K562 (cell line): Measurements from ENCODE around the gene NUB1. TPM values are rescaled to one million over a fixed set of nuclear protein-coding genes. Genes with fewer than 3 reads are reported as not detected.

Experiments used
- ATAC-seq: fragments of 200-7000 bp; cut with Tn5 transposase; 3 replicates; pipeline ENCODE4 v1.9.1; 2020; ENCODE audit warnings: moderate library complexity
- BruUV-seq: library from RNA; stranded (reverse); fragments of 400-500 nt; replicated peaks from 2 replicates; lab custom pipeline; 2021; lab: Mats Ljungman, UMichigan
- CTCF ChIA-PET: fragments of 300-600 bp; formaldehyde crosslinking; extraction: SDS; loops from one replicate; lab custom pipeline; 2021; ENCODE audit warnings: low intra/inter-chr PET ratio; lab: Yijun Ruan, JAX
- POLR2A ChIA-PET: fragments of 300-600, 350-650 bp; sonication (Branson Sonifier 250); formaldehyde crosslinking; extraction: SDS; loops from one replicate; lab custom pipeline; 2021; ENCODE audit warnings: antibody characterized with exemption, inconsistent platforms; lab: Yijun Ruan, JAX
- DNase-seq, 4 experiments: peaks; one replicate each; pipeline versions ENCODE4 v3.0.0 to v3.0.0-alpha.2; 2011 to 2018; ENCODE audit warnings: low spot score in 3 of 4, mixed read lengths in 3 of 4; ENCODE audit errors: extremely low read depth in 1 of 4
- FAIRE-seq: peaks from 2 replicates; lab custom pipeline; 2011; peaks lifted over from hg19 to GRCh38; lab: Jason Lieb, UNC
- H2AFZ ChIP-seq: 2 replicates; pipeline ENCODE4 v1.6.0; 2011; ENCODE audit warnings: low read depth, low read length, control low read depth, inconsistent platforms
- H3K27ac ChIP-seq: fragments of 200-600 bp; 3 replicates; pipeline ENCODE4 v1.8.0; 2011; ENCODE audit warnings: low read depth, mild to moderate bottlenecking, control low read depth, inconsistent platforms, low read length, moderate library complexity, mixed read lengths; ENCODE audit errors: extremely low read depth
- H3K27me3 ChIP-seq, 2 experiments: fragments of 300-600 bp in 1 of 2; 2 replicates in 1 of 2; 3 replicates in 1 of 2; pipeline versions ENCODE4 v1.6.0 to v1.8.0; 2011; ENCODE audit warnings: inconsistent platforms in 2 of 2, low read length in 2 of 2, mild to moderate bottlenecking in 1 of 2, mixed read lengths in 1 of 2, moderate library complexity in 1 of 2; ENCODE audit not compliant: control insufficient read depth in 2 of 2, insufficient read depth in 2 of 2
- H3K36me3 ChIP-seq: fragments of 300-600 bp; 3 replicates; pipeline ENCODE4 v1.8.0; 2011; ENCODE audit warnings: mild to moderate bottlenecking, low read length, inconsistent platforms; ENCODE audit not compliant: control insufficient read depth, insufficient read depth
- H3K4me1 ChIP-seq, 2 experiments: fragments of 200-600 bp in 1 of 2; replicated peaks in 1 of 2; 2 replicates in 1 of 2; 3 replicates in 1 of 2; pipeline versions ENCODE4 v1.5.1 to v1.8.0; 2011; ENCODE audit warnings: inconsistent platforms in 2 of 2, low read length in 2 of 2, mild to moderate bottlenecking in 1 of 2, mixed read lengths in 1 of 2, moderate library complexity in 1 of 2; ENCODE audit not compliant: control insufficient read depth in 2 of 2, insufficient read depth in 2 of 2
- H3K4me2 ChIP-seq: 2 replicates; pipeline ENCODE4 v1.6.1; 2011; ENCODE audit warnings: low read length, control low read depth, inconsistent platforms, mixed read lengths; ENCODE audit not compliant: insufficient read depth
- H3K4me3 ChIP-seq: fragments of 200-600 bp; sonication (generic), shearing (Covaris generic); 2 replicates; pipeline ENCODE4 v1.5.1; 2016; ENCODE audit warnings: control low read depth, inconsistent platforms
- H3K79me2 ChIP-seq: fragments of 200-600 bp; 3 replicates; pipeline ENCODE4 v1.8.0; 2011; ENCODE audit warnings: low read length, inconsistent platforms; ENCODE audit not compliant: control insufficient read depth, insufficient read depth
- H3K9ac ChIP-seq, 2 experiments: 2 replicates each; pipeline versions ENCODE4 v1.6.0 to v1.6.1; 2011; ENCODE audit warnings: low read depth in 2 of 2, low read length in 2 of 2, control low read depth in 1 of 2, inconsistent platforms in 1 of 2, mild to moderate bottlenecking in 1 of 2, mixed read lengths in 1 of 2; ENCODE audit not compliant: insufficient read depth in 1 of 2
- H3K9me1 ChIP-seq: one replicate; pipeline ENCODE4 v1.6.0; 2011; ENCODE audit warnings: inconsistent platforms, mild to moderate bottlenecking, low read length, moderate library complexity; ENCODE audit not compliant: control insufficient read depth, insufficient read depth
- H3K9me3 ChIP-seq: replicated peaks from 2 replicates; pipeline ENCODE4 v1.5.1; 2011; ENCODE audit warnings: low read depth, low read length, inconsistent platforms; ENCODE audit not compliant: control insufficient read depth, insufficient read depth
- H4K20me1 ChIP-seq: replicated peaks from 2 replicates; pipeline ENCODE4 v1.6.1; 2011; ENCODE audit warnings: low read length, inconsistent platforms, mixed read lengths; ENCODE audit not compliant: control insufficient read depth, insufficient read depth
- DEAF1 ChIP-seq: fragments of 450-650 bp; formaldehyde crosslinking; IDR thresholded peaks from 2 replicates; pipeline ENCODE4 v1.4.0; 2020; ENCODE audit warnings: mild to moderate bottlenecking, moderate library complexity
- MAFG ChIP-seq: fragments of 450-650 bp; conservative IDR thresholded peaks from 2 replicates; pipeline ENCODE4 v1.6.1; 2016; ENCODE audit warnings: missing genetic modification characterization, missing compliant biosample characterization
- MLLT1 ChIP-seq, 2 experiments: fragments of 450-650 bp; IDR thresholded peaks; 2 replicates each; pipeline ENCODE4 v1.6.1; 2016
- SIX5 ChIP-seq, 2 experiments: IDR thresholded peaks; 2 replicates each; pipeline ENCODE4 v1.6.1; 2011; ENCODE audit warnings: low read length in 2 of 2, borderline replicate concordance in 1 of 2, low read depth in 1 of 2, mild to moderate bottlenecking in 1 of 2, moderate library complexity in 1 of 2; ENCODE audit not compliant: insufficient read depth in 1 of 2
- SP1 ChIP-seq: sonication (generic); formaldehyde crosslinking; IDR thresholded peaks from 2 replicates; pipeline ENCODE4 v1.8.1; 2022; ENCODE audit warnings: mild to moderate bottlenecking, missing genetic modification reagents
- WGBS: fragments of 100-300 bp; shearing (Covaris generic); methylation state at CpG from one replicate; pipeline ENCODE4 v1.1.6; 2016; ENCODE audit warnings: low coverage, mixed read lengths; ENCODE audit not compliant: insufficient coverage; ENCODE audit errors: missing lambda C conversion rate; 5-methylcytosine and 5-hydroxymethylcytosine counted together
- in situ Hi-C: fragments of 300-500 bp; cut with MboI; formaldehyde crosslinking; loops from 4 replicates; pipeline ENCODE4 v1.15.0; 2018; ENCODE audit warnings: inconsistent platforms, mixed read lengths
- intact Hi-C: fragments of 100-400 bp; cut with micrococcal nuclease; formaldehyde crosslinking; loops from 2 replicates; pipeline ENCODE4 v1.14.2; 2022
- polyA plus RNA-seq, 8 experiments: library from polyadenylated mRNA; depleted of rRNA in 4 of 8; stranded (reverse) in 5 of 8; unstranded in 3 of 8; fragments of >200 nt; fragmentation: Nextera tagmentation in 2 of 8; fragmentation: Illumina TruSeq in 1 of 8; extraction: Ambion mirVana in 2 of 8; extraction: Trizol in 1 of 8; gene quantifications; 2 replicates each; pipeline versions ENCODE4 v1.2.1 to v1.2.3, GENCODE V29; 2011 to 2014; ENCODE audit warnings: inconsistent platforms in 1 of 8, missing spikeins in 1 of 8
- total RNA-seq, 7 experiments: library from RNA; depleted of rRNA in 6 of 7; stranded (reverse); fragments of >200 nt in 6 of 7; fragmentation: Illumina TruSeq in 2 of 7; extraction: Trizol in 2 of 7; gene quantifications; 2 replicates each; pipeline versions ENCODE4 v1.2.1 to v1.2.3, GENCODE V29; 2011 to 2021; ENCODE audit warnings: low replicate concordance in 1 of 7

Gene NUB1
- total and polyA plus RNA-seq, 9 of the 15 experiments (the other 6 are each of a cell fraction or from before 2014, with no cell fraction given): 43.2 to 159 (median 85.2) TPM

- no peaks in the 10 kb centered on the region for H3K9me1 ChIP-seq
- CTCF ChIA-PET: interaction anchor here (3.6 kb wide), 1 partner anchor 33 kb away, joined by 73 read pairs; no protein-coding TSS in a partner anchor
- peaks cover 4 to 11% of the 10 kb centered on the region in 2 experiments; a peak in 4 of 5 replicates for H3K4me1 ChIP-seq
- H4K20me1 ChIP-seq: 0 out of 2 replicates have a peak, but pooled peaks cover 4% of the 10 kb centered on the region
- POLR2A ChIA-PET: interaction anchor here (1.0 kb wide), 1 partner anchor 14 kb away, joined by 3 read pairs; no protein-coding TSS in a partner anchor
- H3K4me2 ChIP-seq: peak overlapping the region; percentile 87; the same call in 1 of the 2 replicates
- H3K9me3 ChIP-seq: no peaks in the 10 kb centered on the region
- peaks cover 77% of the 10 kb centered on the region for H3K36me3 ChIP-seq
- no peak for FAIRE-seq
- H3K27ac ChIP-seq: peak overlapping the region; percentile 69
- no peak overlapping the region for H3K4me3 ChIP-seq
- 90% methylated on average over 4 of the region's 4 CpGs for WGBS
- in situ Hi-C loops: no loop called here
- intact Hi-C loops: no loop called here
- ATAC-seq: no peak
- BruUV-seq: no TSS peak
- DNase-seq: no peak
- H3K79me2 ChIP-seq: no peaks in the 10 kb centered on the region
- H2AFZ ChIP-seq: peak overlapping the region; percentile 89; the same call in 1 of the 2 replicates
- H3K9ac ChIP-seq: peak overlapping the region in 1 of 2 experiments; percentile 61; a peak in 2 of 4 replicates
- TF ChIP-seq SIX5 (IDR thresholded peaks at IDR 0.05; ENCODE audit: borderline replicate concordance in 1 of 2, insufficient read depth in 1 of 2, low read depth in 1 of 2, low read length in 2 of 2): 0 out of 4 replicates have a peak, but pooled peaks of 1 of the 2 experiments have one; percentile 2
- peak in 1 of 2 experiments; percentile 61; a peak in 2 of 4 replicates for TF ChIP-seq MLLT1 (IDR thresholded peaks at IDR 0.05)
- no peak for TF ChIP-seq DEAF1 (CRISPR knock-in tag)
- TF ChIP-seq MAFG: 0 out of 2 replicates have a peak, but pooled peaks have one; percentile 4
- TF ChIP-seq SP1 (CRISPR knock-in tag): 0 out of 2 replicates have a peak, but pooled peaks have one; percentile 30
- no peaks in the 10 kb centered on the region for H3K27me3 ChIP-seq
Observed at GRCh38 chr7:151348970-151349369, 7.4 kb downstream of the NUB1 start.
